HepG2 (cell line): ENCODE results near the gene EZH1. TPM values are rescaled to one million over a fixed set of nuclear protein-coding genes. Genes with fewer than 3 reads are reported as not detected.

Experiments
- ATF7 ChIP-seq, 2 experiments: fragments of 450-650 bp in 1 of 2; sonication (generic) in 1 of 2; formaldehyde crosslinking in 1 of 2; IDR thresholded peaks; 2 replicates each; pipeline versions ENCODE4 v1.4.0 to v1.6.1; 2016 to 2020; ENCODE audit warnings: antibody characterized with exemption in 1 of 2, mild to moderate bottlenecking in 1 of 2, missing genetic modification reagents in 1 of 2
- CCDC6 ChIP-seq: sonication (generic); formaldehyde crosslinking; IDR thresholded peaks from 2 replicates; pipeline ENCODE4 v1.8.1; 2022; ENCODE audit warnings: mild to moderate bottlenecking, missing genetic modification reagents, moderate library complexity
- DPF2 ChIP-seq: sonication (generic); formaldehyde crosslinking; IDR thresholded peaks from 2 replicates; pipeline ENCODE4 v1.4.0; 2020; ENCODE audit warnings: mild to moderate bottlenecking, low read depth, missing genetic modification reagents, borderline replicate concordance
- GTF2F1 ChIP-seq: fragments of 150-350 bp; IDR thresholded peaks from 2 replicates; pipeline ENCODE4 v1.6.1; 2014; ENCODE audit warnings: low read length
- KLF16 ChIP-seq, 2 experiments: sonication (generic) in 1 of 2; formaldehyde crosslinking in 1 of 2; IDR thresholded peaks; 2 replicates each; pipeline versions ENCODE4 v1.6.1 to v1.8.0; 2016 to 2023; ENCODE audit warnings: missing genetic modification reagents in 2 of 2, missing compliant biosample characterization in 1 of 2
- MIXL1 ChIP-seq: IDR thresholded peaks from 2 replicates; pipeline ENCODE4 v1.6.1; 2016
- NR2F2 ChIP-seq: IDR thresholded peaks from 2 replicates; pipeline ENCODE4 v1.6.1; 2012; ENCODE audit warnings: low read depth, inconsistent platforms, borderline replicate concordance
- RXRB ChIP-seq: IDR thresholded peaks from 2 replicates; pipeline ENCODE4 v1.6.1; 2016; ENCODE audit warnings: borderline replicate concordance, missing genetic modification reagents, missing compliant biosample characterization
- SRSF9 ChIP-seq: fragments of 200-400 bp; formaldehyde crosslinking; IDR thresholded peaks from 2 replicates; pipeline ENCODE4 v1.6.1; 2018; ENCODE audit warnings: borderline replicate concordance, mild to moderate bottlenecking, low read depth, low read length; ENCODE audit not compliant: insufficient read depth, poor library complexity, severe bottlenecking
- TAF15 ChIP-seq: fragments of 200-400 bp; formaldehyde crosslinking; IDR thresholded peaks from one replicate; pipeline ENCODE4 v1.6.1; 2018; ENCODE audit warnings: mild to moderate bottlenecking, low read depth, low read length; ENCODE audit not compliant: poor library complexity, severe bottlenecking
- TEAD2 ChIP-seq: sonication (generic); formaldehyde crosslinking; IDR thresholded peaks from 2 replicates; pipeline ENCODE4 v1.9.0; 2021; ENCODE audit warnings: missing genetic modification reagents
- TFE3 ChIP-seq: IDR thresholded peaks from 2 replicates; pipeline ENCODE4 v1.6.1; 2016
- ZBTB39 ChIP-seq: sonication (generic); formaldehyde crosslinking; IDR thresholded peaks from 2 replicates; pipeline ENCODE4 v1.5.0; 2020; ENCODE audit warnings: missing genetic modification reagents
- ZNF230 ChIP-seq: sonication (generic); formaldehyde crosslinking; IDR thresholded peaks from 2 replicates; pipeline ENCODE4 v1.4.0; 2020; ENCODE audit warnings: mild to moderate bottlenecking, missing genetic modification reagents
- ZNF354B ChIP-seq: sonication (generic); formaldehyde crosslinking; IDR thresholded peaks from 2 replicates; pipeline ENCODE4 v1.8.0; 2022; ENCODE audit warnings: mild to moderate bottlenecking, missing genetic modification reagents
- ZNF569 ChIP-seq: sonication (generic); formaldehyde crosslinking; IDR thresholded peaks from 2 replicates; pipeline ENCODE4 v1.5.0; 2020; ENCODE audit warnings: mild to moderate bottlenecking, missing genetic modification reagents, moderate library complexity, borderline replicate concordance
- polyA plus RNA-seq, 8 experiments: library from polyadenylated mRNA; depleted of rRNA in 3 of 8; stranded (reverse) in 7 of 8; unstranded in 1 of 8; fragments of >200 nt; fragmentation: Illumina TruSeq in 4 of 8; extraction: Trizol in 4 of 8; gene quantifications; 2 replicates each; pipeline versions ENCODE4 v1.2.1 to v1.2.3, GENCODE V29; 2011 to 2016; ENCODE audit warnings: low read depth in 4 of 8, missing spikeins in 1 of 8, mixed read lengths in 1 of 8; ENCODE audit not compliant: insufficient read depth in 1 of 8
- total RNA-seq, 5 experiments: library from RNA; depleted of rRNA; stranded (reverse); fragments of >200 nt; fragmentation: Illumina TruSeq; extraction: Trizol; gene quantifications; 2 replicates each; pipeline ENCODE4 v1.2.3, GENCODE V29; 2016; ENCODE audit warnings: low read depth in 1 of 5
- TF ChIP-seq, protein P1 (sequence below): IDR thresholded peaks from 2 replicates; pipeline ENCODE4 v1.6.1; 2016; ENCODE audit warnings: missing biosample characterization, missing genetic modification reagents, low read depth
- TF ChIP-seq, protein P2 (sequence below): conservative IDR thresholded peaks from 2 replicates; pipeline ENCODE4 v1.6.1; 2018; ENCODE audit warnings: missing genetic modification reagents
- TF ChIP-seq, protein P3 (sequence below): sonication (generic); formaldehyde crosslinking; IDR thresholded peaks from 2 replicates; pipeline ENCODE4 v1.5.1; 2020; ENCODE audit warnings: missing genetic modification reagents, mild to moderate bottlenecking, borderline replicate concordance
- TF ChIP-seq, protein P4 (sequence below): sonication (generic); formaldehyde crosslinking; IDR thresholded peaks from 2 replicates; pipeline ENCODE4 v1.4.0; 2020; ENCODE audit warnings: missing genetic modification reagents, low read depth, mild to moderate bottlenecking, borderline replicate concordance

Gene EZH1
- total and polyA plus RNA-seq, 2 of the 13 experiments (the other 11 are each of a cell fraction or from before 2014, with no cell fraction given), result 11.6 to 24.0 TPM

- TF ChIP-seq ZBTB39 (CRISPR knock-in tag) (no peak; the same call in 1 of the 2 replicates), ZNF569 (CRISPR knock-in tag) (no peak), GTF2F1 (no peak), TAF15 (no peak), TEAD2 (CRISPR knock-in tag) (no peak), RXRB (CRISPR knock-in tag) (no peak), ZNF354B (CRISPR knock-in tag) (no peak), CCDC6 (CRISPR knock-in tag) (peak; percentile 70; the same call in 1 of the 2 replicates), TFE3 (CRISPR knock-in tag) (no peak), ZNF230 (no peak), ATF7 (IDR thresholded peaks at IDR 0.05) (no peak), ATF7 (CRISPR knock-in tag; IDR thresholded peaks at IDR 0.05) (no peak), MIXL1 (CRISPR knock-in tag) (no peak), KLF16 (CRISPR knock-in tag; IDR thresholded peaks at IDR 0.05) (peak in 1 of 2 experiments; percentile 43; a peak in 1 of 4 replicates), NR2F2 (no peak; the same call in 1 of the 2 replicates), SRSF9 (no peak), DPF2 (0 out of 2 replicates have a peak, but pooled peaks have one; percentile 13)
- TF ChIP-seq, protein P1, sequence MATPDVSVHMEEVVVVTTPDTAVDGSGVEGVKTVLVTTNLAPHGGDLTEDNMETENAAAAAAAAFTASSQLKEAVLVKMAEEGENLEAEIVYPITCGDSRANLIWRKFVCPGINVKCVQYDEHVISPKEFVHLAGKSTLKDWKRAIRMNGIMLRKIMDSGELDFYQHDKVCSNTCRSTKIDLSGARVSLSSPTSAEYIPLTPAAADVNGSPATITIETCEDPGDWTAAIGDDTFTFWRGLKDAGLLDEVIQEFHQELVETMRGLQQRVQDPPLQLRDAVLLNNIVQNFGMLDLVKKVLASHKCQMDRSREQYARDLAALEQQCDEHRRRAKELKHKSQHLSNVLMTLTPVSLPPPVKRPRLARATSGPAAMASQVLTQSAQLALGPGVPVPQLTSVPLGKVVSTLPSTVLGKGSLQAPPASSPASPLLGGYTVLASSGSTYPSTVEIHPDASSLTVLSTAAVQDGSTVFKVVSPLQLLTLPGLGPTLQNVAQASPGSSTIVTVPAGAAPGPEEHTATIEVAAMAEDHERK (CRISPR knock-in tag), result no peak
- TF ChIP-seq, protein P2, sequence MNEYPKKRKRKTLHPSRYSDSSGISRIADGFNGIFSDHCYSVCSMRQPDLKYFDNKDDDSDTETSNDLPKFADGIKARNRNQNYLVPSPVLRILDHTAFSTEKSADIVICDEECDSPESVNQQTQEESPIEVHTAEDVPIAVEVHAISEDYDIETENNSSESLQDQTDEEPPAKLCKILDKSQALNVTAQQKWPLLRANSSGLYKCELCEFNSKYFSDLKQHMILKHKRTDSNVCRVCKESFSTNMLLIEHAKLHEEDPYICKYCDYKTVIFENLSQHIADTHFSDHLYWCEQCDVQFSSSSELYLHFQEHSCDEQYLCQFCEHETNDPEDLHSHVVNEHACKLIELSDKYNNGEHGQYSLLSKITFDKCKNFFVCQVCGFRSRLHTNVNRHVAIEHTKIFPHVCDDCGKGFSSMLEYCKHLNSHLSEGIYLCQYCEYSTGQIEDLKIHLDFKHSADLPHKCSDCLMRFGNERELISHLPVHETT (CRISPR knock-in tag), result peak; percentile 79
- TF ChIP-seq, protein P3, sequence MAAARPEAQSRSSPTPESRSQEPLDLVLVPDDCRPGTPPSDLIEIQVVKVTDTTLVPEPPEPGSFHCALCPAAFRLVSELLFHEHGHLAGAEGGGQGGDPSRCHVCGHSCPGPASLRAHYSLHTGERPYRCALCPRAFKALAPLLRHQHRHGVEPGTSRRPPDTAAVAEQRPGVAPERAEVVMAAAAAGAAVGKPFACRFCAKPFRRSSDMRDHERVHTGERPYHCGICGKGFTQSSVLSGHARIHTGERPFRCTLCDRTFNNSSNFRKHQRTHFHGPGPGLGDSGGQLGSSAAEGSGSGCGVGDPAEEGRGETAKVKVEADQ (CRISPR knock-in tag), result peak; percentile 76; the same call in 1 of the 2 replicates
- TF ChIP-seq, protein P4, sequence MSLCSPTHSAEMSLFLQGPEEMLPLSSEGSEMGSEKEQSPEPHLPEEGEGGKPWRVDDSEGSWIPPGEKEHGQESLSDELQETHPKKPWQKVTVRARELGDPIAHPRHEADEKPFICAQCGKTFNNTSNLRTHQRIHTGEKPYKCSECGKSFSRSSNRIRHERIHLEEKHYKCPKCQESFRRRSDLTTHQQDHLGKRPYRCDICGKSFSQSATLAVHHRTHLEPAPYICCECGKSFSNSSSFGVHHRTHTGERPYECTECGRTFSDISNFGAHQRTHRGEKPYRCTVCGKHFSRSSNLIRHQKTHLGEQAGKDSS, result no peak; the same call in 1 of the 2 replicates
Observed at GRCh38 chr17:42676424-42677011, 68.3 kb downstream of the EZH1 start, which contains the start of gene PLEKHH3 (continued).
